IMR-90 (cell line): ENCODE measurements around the gene STX5. TPM values are rescaled to one million over a fixed set of nuclear protein-coding genes. Genes with fewer than 3 reads are reported as not detected.

Experiments
- ATAC-seq: fragments of 200-7000 bp; cut with Tn5 transposase; 2 replicates; pipeline ENCODE4 v1.9.1; 2020; ENCODE audit warnings: low read depth, mild to moderate bottlenecking, moderate library complexity
- BruUV-seq: library from RNA; stranded (reverse); fragments of 400-500 nt; replicated peaks from 2 replicates; lab custom pipeline; 2021; lab: Mats Ljungman, UMichigan
- CTCF ChIA-PET: fragments of 300-600 bp; formaldehyde crosslinking; extraction: SDS; loops from one replicate; lab custom pipeline; 2021; ENCODE audit warnings: antibody characterized with exemption; lab: Yijun Ruan, JAX
- POLR2A ChIA-PET: fragments of 300-600 bp; sonication (Branson Sonifier 250); formaldehyde crosslinking; loops from one replicate; lab custom pipeline; 2022; ENCODE audit warnings: antibody characterized with exemption; ENCODE audit not compliant: unreplicated experiment; lab: Charles Lee
- DNase-seq: peaks from one replicate; pipeline ENCODE4 v3.0.0; 2013
- H2AFZ ChIP-seq: replicated peaks from 2 replicates; pipeline ENCODE3; 2013; ENCODE audit warnings: low read length, mild to moderate bottlenecking; ENCODE audit not compliant: poor library complexity
- H2AK5ac ChIP-seq: 2 replicates; pipeline ENCODE4 v1.6.1; 2013; ENCODE audit warnings: low read depth, low read length, inconsistent platforms
- H2AK9ac ChIP-seq: replicated peaks from 2 replicates; pipeline ENCODE3; 2013; ENCODE audit warnings: mild to moderate bottlenecking, low read depth, low read length, moderate library complexity; ENCODE audit not compliant: poor library complexity
- H2BK120ac ChIP-seq: 2 replicates; pipeline ENCODE4 v1.6.1; 2013; ENCODE audit warnings: low read depth, low read length, inconsistent platforms
- H2BK15ac ChIP-seq: 3 replicates; pipeline ENCODE4 v1.6.1; 2013; ENCODE audit warnings: low read depth, low read length, inconsistent platforms
- H2BK20ac ChIP-seq: 2 replicates; pipeline ENCODE4 v1.6.1; 2013; ENCODE audit warnings: low read depth, mild to moderate bottlenecking, inconsistent platforms, low read length, moderate library complexity
- H2BK5ac ChIP-seq: 2 replicates; pipeline ENCODE4 v1.6.1; 2013; ENCODE audit warnings: mild to moderate bottlenecking, low read depth, low read length, inconsistent platforms; ENCODE audit not compliant: poor library complexity, severe bottlenecking
- H3K14ac ChIP-seq: replicated peaks from 2 replicates; pipeline ENCODE4 v1.6.1; 2013; ENCODE audit warnings: low read depth, low read length, inconsistent platforms
- H3K18ac ChIP-seq: 2 replicates; pipeline ENCODE4 v1.6.1; 2013; ENCODE audit warnings: low read depth, low read length, control low read depth
- H3K23ac ChIP-seq: 2 replicates; pipeline ENCODE4 v1.6.1; 2013; ENCODE audit warnings: low read depth, low read length, inconsistent platforms
- H3K27ac ChIP-seq: 2 replicates; pipeline ENCODE4 v1.5.1; 2013; ENCODE audit warnings: mild to moderate bottlenecking, control low read depth, low read length; ENCODE audit not compliant: insufficient read depth
- H3K27me3 ChIP-seq: 2 replicates; pipeline ENCODE4 v1.6.1; 2013; ENCODE audit warnings: low read length; ENCODE audit not compliant: control insufficient read depth, insufficient read depth
- H3K36me3 ChIP-seq: 2 replicates; pipeline ENCODE4 v1.6.1; 2013; ENCODE audit warnings: low read length, mixed read lengths; ENCODE audit not compliant: control insufficient read depth, insufficient read depth
- H3K4ac ChIP-seq: 2 replicates; pipeline ENCODE4 v1.6.1; 2013; ENCODE audit warnings: low read depth, low read length, inconsistent platforms
- H3K4me1 ChIP-seq: 2 replicates; pipeline ENCODE4 v1.6.1; 2013; ENCODE audit warnings: low read length, mixed read lengths; ENCODE audit not compliant: control insufficient read depth, insufficient read depth
- H3K4me2 ChIP-seq: 2 replicates; pipeline ENCODE4 v1.6.1; 2013; ENCODE audit warnings: low read depth, mild to moderate bottlenecking, control low read depth, low read length, moderate library complexity
- H3K4me3 ChIP-seq: 2 replicates; pipeline ENCODE4 v1.5.1; 2013; ENCODE audit warnings: low read depth, mild to moderate bottlenecking, control low read depth, low read length, moderate library complexity; ENCODE audit not compliant: insufficient read depth
- H3K56ac ChIP-seq: 2 replicates; pipeline ENCODE4 v1.6.1; 2013; ENCODE audit warnings: low read length, inconsistent platforms; ENCODE audit not compliant: insufficient read depth; ENCODE audit errors: extremely low read depth
- H3K79me1 ChIP-seq, 2 experiments: 2 replicates each; pipeline ENCODE4 v1.6.1; 2013; ENCODE audit warnings: low read length in 2 of 2, inconsistent platforms in 1 of 2, low read depth in 1 of 2
- H3K9ac ChIP-seq: 2 replicates; pipeline ENCODE4 v1.6.1; 2013; ENCODE audit warnings: low read depth, low read length, control low read depth
- H3K9me1 ChIP-seq: 2 replicates; pipeline ENCODE4 v1.6.1; 2013; ENCODE audit warnings: low read length, inconsistent platforms; ENCODE audit not compliant: insufficient read depth
- H3K9me3 ChIP-seq: 2 replicates; pipeline ENCODE4 v1.6.1; 2013; ENCODE audit warnings: low read length; ENCODE audit not compliant: control insufficient read depth, insufficient read depth
- H4K20me1 ChIP-seq: 2 replicates; pipeline ENCODE4 v1.6.1; 2013; ENCODE audit warnings: low read length, inconsistent platforms; ENCODE audit not compliant: insufficient read depth
- H4K5ac ChIP-seq: 2 replicates; pipeline ENCODE4 v1.6.1; 2013; ENCODE audit warnings: mild to moderate bottlenecking, low read depth, low read length, control low read depth
- H4K8ac ChIP-seq, 2 experiments: 2 replicates each; pipeline ENCODE4 v1.6.1; 2013; ENCODE audit warnings: low read depth in 2 of 2, low read length in 2 of 2, control low read depth in 1 of 2, inconsistent platforms in 1 of 2
- H4K91ac ChIP-seq: 2 replicates; pipeline ENCODE4 v1.6.1; 2013; ENCODE audit warnings: low read depth, low read length, inconsistent platforms; ENCODE audit not compliant: insufficient read depth
- CEBPB ChIP-seq: IDR thresholded peaks from 2 replicates; pipeline ENCODE4 v1.6.1; 2012; ENCODE audit warnings: low read depth, low read length, improper control_type of control experiment
- MAFK ChIP-seq: IDR thresholded peaks from 2 replicates; pipeline ENCODE4 v1.6.1; 2012; ENCODE audit warnings: low read depth, low read length, improper control_type of control experiment
- MAZ ChIP-seq: IDR thresholded peaks from 2 replicates; pipeline ENCODE4 v1.6.1; 2012; ENCODE audit warnings: low read depth, mild to moderate bottlenecking, low read length, improper control_type of control experiment, moderate library complexity, borderline replicate concordance
- WGBS, 2 experiments: methylation state at CpG; one replicate each; pipeline versions ENCODE4 v1.1.5 to v1.1.7; 2013; ENCODE audit warnings: missing lambda C conversion rate in 2 of 2; ENCODE audit not compliant: insufficient read length in 1 of 2; ENCODE audit errors: extremely low coverage in 2 of 2; 5-methylcytosine and 5-hydroxymethylcytosine counted together
- dilution Hi-C: fragments of 300-500 bp; cut with HindIII; formaldehyde crosslinking; loops from one replicate; pipeline ENCODE4 v1.14.3; 2018; ENCODE audit warnings: low sequenced_read_pairs; ENCODE audit not compliant: unreplicated experiment
- in situ Hi-C: fragments of 300-500 bp; cut with MboI; formaldehyde crosslinking; loops from 3 replicates; pipeline ENCODE4 v1.14.3; 2019; ENCODE audit warnings: low sequenced_read_pairs, inconsistent platforms, mixed read lengths
- intact Hi-C: fragments of 100-400 bp; cut with micrococcal nuclease; formaldehyde crosslinking; loops from 2 replicates; pipeline ENCODE4 v1.10.0; 2022
- polyA plus RNA-seq, 3 experiments: library from polyadenylated mRNA; depleted of rRNA; stranded (reverse); fragments of >200 nt; gene quantifications; 2 replicates each; pipeline ENCODE4 v1.2.3, GENCODE V29; 2012; ENCODE audit warnings: low replicate concordance in 1 of 3
- total RNA-seq: library from RNA; depleted of rRNA; stranded (reverse); fragments of >200 nt; gene quantifications from 2 replicates; pipeline ENCODE4 v1.2.3, GENCODE V29; 2012
- TF ChIP-seq, protein P1 (sequence below): fragments of 150-350 bp; IDR thresholded peaks from 2 replicates; pipeline ENCODE4 v1.6.1; 2016; ENCODE audit warnings: low read depth, mild to moderate bottlenecking, low read length, moderate library complexity, borderline replicate concordance

STX5 gene
- total and polyA plus RNA-seq, 2 of the 4 experiments (the other 2 are of a cell fraction) = 43.1 to 49.5 TPM

DNA sequence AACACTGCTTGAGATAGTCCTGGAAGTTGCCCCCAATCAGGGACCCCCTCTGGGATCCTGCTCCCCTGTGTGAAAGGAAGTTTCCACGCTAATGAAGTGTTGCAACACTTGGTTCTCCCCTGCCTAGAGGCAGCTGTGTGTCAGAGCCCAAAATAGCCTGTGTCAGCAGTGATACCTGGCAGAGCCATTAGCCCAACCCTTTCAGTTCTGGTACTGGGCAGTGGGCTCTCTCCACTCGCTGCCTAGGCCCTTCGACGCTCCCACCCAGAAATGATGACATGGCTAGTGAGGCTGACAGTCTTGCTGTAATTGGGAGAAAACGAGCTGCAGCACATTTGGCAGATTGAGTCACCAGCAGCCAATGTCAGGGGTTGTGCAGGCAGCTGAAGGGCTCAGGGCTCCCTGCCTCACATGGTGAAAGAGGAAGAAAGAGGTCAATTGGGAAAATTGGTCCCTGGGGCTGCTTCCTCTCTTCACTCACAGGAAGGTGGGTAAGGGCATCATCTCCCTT lies 25.2 kb downstream of the STX5 start:
- no TSS peak for BruUV-seq
- peak overlapping the region; percentile 57 for H2AFZ ChIP-seq
- H3K79me1 ChIP-seq = peaks cover 15 to 50% of the 10 kb centered on the region in 2 experiments
- no peak overlapping the region for H3K9ac ChIP-seq
- ATAC-seq (no peak), DNase-seq (peak; percentile 48)
- dilution Hi-C loops (no loop called here), in situ Hi-C loops (no loop called here), intact Hi-C loops (no loop called here)
- peak overlapping the region; percentile 23; the same call in 1 of the 2 replicates for H4K5ac ChIP-seq
- H3K4ac ChIP-seq = peak overlapping the region; percentile 91
- peak overlapping the region; percentile 64; the same call in 1 of the 3 replicates for H2BK15ac ChIP-seq
- H3K14ac ChIP-seq = peak overlapping the region; percentile 57; the same call in 1 of the 2 replicates
- no peak overlapping the region for H3K4me3 ChIP-seq
- H3K9me3 ChIP-seq = no peaks in the 10 kb centered on the region
- WGBS, 2 experiments = 20% methylated on average over 1 of the region's 5 CpGs; no CpG with 5 or more reads in 1 of the 2 experiments
- CTCF ChIA-PET = interaction anchor here (1.0 to 1.5 kb wide), 2 partner anchors 10 to 20 kb away, joined by 3 to 4 read pairs; partner anchors contain the start of gene TMEM179B
- H4K8ac ChIP-seq = peak overlapping the region in 1 of 2 experiments; percentile 91; a peak in 3 of 4 replicates
- H4K91ac ChIP-seq = peak overlapping the region; percentile 71; the same call in 1 of the 2 replicates
- TF ChIP-seq, protein P1, sequence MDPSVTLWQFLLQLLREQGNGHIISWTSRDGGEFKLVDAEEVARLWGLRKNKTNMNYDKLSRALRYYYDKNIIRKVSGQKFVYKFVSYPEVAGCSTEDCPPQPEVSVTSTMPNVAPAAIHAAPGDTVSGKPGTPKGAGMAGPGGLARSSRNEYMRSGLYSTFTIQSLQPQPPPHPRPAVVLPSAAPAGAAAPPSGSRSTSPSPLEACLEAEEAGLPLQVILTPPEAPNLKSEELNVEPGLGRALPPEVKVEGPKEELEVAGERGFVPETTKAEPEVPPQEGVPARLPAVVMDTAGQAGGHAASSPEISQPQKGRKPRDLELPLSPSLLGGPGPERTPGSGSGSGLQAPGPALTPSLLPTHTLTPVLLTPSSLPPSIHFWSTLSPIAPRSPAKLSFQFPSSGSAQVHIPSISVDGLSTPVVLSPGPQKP = no peak
- peak; percentile 23; the same call in 1 of the 2 replicates for TF ChIP-seq MAFK
- no peak for TF ChIP-seq MAZ
- TF ChIP-seq CEBPB = peak; percentile 89
- H3K56ac ChIP-seq = no peak overlapping the region
- H2BK20ac ChIP-seq = 0 out of 2 replicates have a peak overlapping the region, but pooled peaks have one; percentile 8
- H3K27ac ChIP-seq = peak overlapping the region; percentile 58; the same call in 1 of the 2 replicates
- H3K4me2 ChIP-seq = no peak overlapping the region
- H4K20me1 ChIP-seq = peaks cover 18% of the 10 kb centered on the region
- H3K36me3 ChIP-seq = peaks cover 16% of the 10 kb centered on the region
- peak overlapping the region; percentile 91; the same call in 1 of the 2 replicates for H2AK5ac ChIP-seq
- peak overlapping the region; percentile 86 for H2BK5ac ChIP-seq
- POLR2A ChIA-PET = interaction anchor here (0.9 to 2.0 kb wide), 2 partner anchors 23 to 35 kb away, joined by 3 to 7 read pairs; no protein-coding TSS in a partner anchor
- H3K9me1 ChIP-seq = peaks cover 26% of the 10 kb centered on the region
- H3K18ac ChIP-seq = no peak overlapping the region
- H2BK120ac ChIP-seq = peak overlapping the region; percentile 37; the same call in 1 of the 2 replicates
- H2AK9ac ChIP-seq = peak overlapping the region; percentile 91
- H3K27me3 ChIP-seq = no peaks in the 10 kb centered on the region
- peak overlapping the region; percentile 93; the same call in 1 of the 2 replicates for H3K23ac ChIP-seq
- H3K4me1 ChIP-seq = peaks cover 26% of the 10 kb centered on the region
